Stimulated activated CD4-positive, alpha-beta T cell treated with anti-CD3 and anti-CD28 coated beads, Interleukin-15, amount 100 ng/mL, for 1 hour (primary cell): ENCODE results near the gene OR51B6.
"Not testable (repeated sequence)": the region's sequence is repeated elsewhere in the genome, so short reads cannot be mapped to it uniquely, and the experiment has no call there.

ENCODE experiments used
- DNase-seq, 2 donors: peaks; one replicate each; pipeline ENCODE4 v3.0.0-alpha.2; 2020; ENCODE audit warnings: low read depth in 1 of 2, low spot score in 1 of 2

The OR51B6 gene

GRCh38 chr11:5351208-5351607 is at the start of gene OR51B6:
OR51B6 (plus strand) TSS chr11:5351508; CDS start chr11:5351508, 0 bp downstream.
- DNase-seq: no peak

- DNase-seq: no peak
Measured at GRCh38 chr11:5301846-5302245, 49.5 kb upstream of the OR51B6 start, which contains the start of gene OR51B4. OR51B4 (minus strand) TSS chr11:5301946; CDS start chr11:5301946, 0 bp downstream.

- no peak for DNase-seq
Measured at GRCh38 chr11:5303626-5304025, 47.7 kb upstream of the OR51B6 start.

- no peak for DNase-seq
Measured at GRCh38 chr11:5304046-5304445, 47.3 kb upstream of the OR51B6 start.

GRCh38 chr11:5307256-5308019 is 43.9 kb upstream of the OR51B6 start:
- DNase-seq: no peak

- no peak for DNase-seq
Measured at GRCh38 chr11:5310423-5310822, 40.9 kb upstream of the OR51B6 start.

GRCh38 chr11:5313326-5314023 is 37.8 kb upstream of the OR51B6 start:
- DNase-seq: not testable (repeated sequence)

- no peak for DNase-seq
Measured at GRCh38 chr11:5317292-5317691, 34.0 kb upstream of the OR51B6 start.

GRCh38 chr11:5324197-5324596 is 27.1 kb upstream of the OR51B6 start, which contains the start of gene OR51B2:
OR51B2 (minus strand) TSS chr11:5324297; CDS start chr11:5324297, 0 bp downstream.
- DNase-seq: no peak

GRCh38 chr11:5335170-5335569 is 16.1 kb upstream of the OR51B6 start:
- no peak for DNase-seq

GRCh38 chr11:5336331-5336730 is 15.0 kb upstream of the OR51B6 start:
- no peak for DNase-seq

GRCh38 chr11:5337253-5337652 is 14.1 kb upstream of the OR51B6 start:
- DNase-seq: not testable (repeated sequence)

- no peak for DNase-seq
Measured at GRCh38 chr11:5339771-5340322, 11.5 kb upstream of the OR51B6 start.

- no peak for DNase-seq
Measured at GRCh38 chr11:5343474-5344335, 7.6 kb upstream of the OR51B6 start, which contains the start of gene OR51B5. OR51B5 (minus strand) TSS chr11:5343524; CDS start chr11:5343524, 0 bp downstream.

GRCh38 chr11:5345831-5346230 is 5.5 kb upstream of the OR51B6 start:
- no peak for DNase-seq

- no peak for DNase-seq
Measured at GRCh38 chr11:5348551-5349194, 2.6 kb upstream of the OR51B6 start.

GRCh38 chr11:5349550-5349949 is 1.8 kb upstream of the OR51B6 start:
- DNase-seq: no peak

GRCh38 chr11:5356031-5356430 is 4.7 kb downstream of the OR51B6 start:
- DNase-seq: not testable (repeated sequence)

GRCh38 chr11:5362017-5362625 is 10.8 kb downstream of the OR51B6 start:
- no peak for DNase-seq

- DNase-seq: no peak
Measured at GRCh38 chr11:5363679-5364078, 12.4 kb downstream of the OR51B6 start.
